Subcutaneous abdominal adipose tissue (tissue), 5 donors: ENCODE data around the gene LGR4.

ENCODE experiments used
- H3K27ac ChIP-seq: one replicate; pipeline ENCODE4 v1.7.0; 2013; ENCODE audit warnings: low read depth, mild to moderate bottlenecking, inconsistent platforms, low read length, moderate library complexity
- H3K27me3 ChIP-seq, 5 donors: one replicate each; pipeline ENCODE4 v1.7.0; 2013; ENCODE audit warnings: low read length in 5 of 5, inconsistent platforms in 1 of 5; ENCODE audit not compliant: control insufficient read depth in 5 of 5, insufficient read depth in 4 of 5
- H3K36me3 ChIP-seq, 5 donors: one replicate each; pipeline ENCODE4 v1.7.0; 2013; ENCODE audit warnings: low read length in 5 of 5; ENCODE audit not compliant: control insufficient read depth in 5 of 5, insufficient read depth in 5 of 5
- H3K4me1 ChIP-seq, 5 donors: one replicate each; pipeline ENCODE4 v1.7.0; 2013; ENCODE audit warnings: low read length in 5 of 5, mild to moderate bottlenecking in 3 of 5, moderate library complexity in 1 of 5; ENCODE audit not compliant: control insufficient read depth in 5 of 5, insufficient read depth in 5 of 5
- H3K4me3 ChIP-seq, 5 donors: one replicate each; pipeline ENCODE4 v1.7.0; 2013; ENCODE audit warnings: low read length in 5 of 5, low read depth in 1 of 5
- H3K9ac ChIP-seq, 5 donors: one replicate each; pipeline ENCODE4 v1.7.0; 2013; ENCODE audit warnings: low read length in 5 of 5, mild to moderate bottlenecking in 4 of 5, moderate library complexity in 3 of 5
- H3K9me3 ChIP-seq, 5 donors: one replicate each; pipeline ENCODE4 v1.7.0; 2013; ENCODE audit warnings: low read length in 5 of 5; ENCODE audit not compliant: control insufficient read depth in 5 of 5
- donor health status: healthy.
- donor health status: healthy.
- donor health status: healthy.
- donor health status: healthy.
- donor health status: healthy.

The LGR4 gene

GRCh38 chr11:27358296-27358695 is 114.3 kb downstream of the LGR4 start:
- Histone ChIP-seq H3K27me3 (no peaks in the 10 kb centered on the region), H3K27ac (no peak overlapping the region), H3K36me3 (no peaks in the 10 kb centered on the region), H3K9me3 (no peaks in the 10 kb centered on the region), H3K9ac (peak overlapping the region in 1 of 5 donors; percentile 31), H3K4me1 (peaks cover 0 to 16% (median 9%) of the 10 kb centered on the region in 5 donors), H3K4me3 (no peak overlapping the region)

GRCh38 chr11:27357250-27357649 is 115.3 kb downstream of the LGR4 start:
- Histone ChIP-seq H3K27me3 (no peaks in the 10 kb centered on the region), H3K9me3 (no peaks in the 10 kb centered on the region), H3K36me3 (no peaks in the 10 kb centered on the region), H3K4me3 (no peak overlapping the region), H3K4me1 (peaks cover 0 to 6% (median 2%) of the 10 kb centered on the region in 5 donors), H3K9ac (no peak overlapping the region), H3K27ac (no peak overlapping the region)

DNA sequence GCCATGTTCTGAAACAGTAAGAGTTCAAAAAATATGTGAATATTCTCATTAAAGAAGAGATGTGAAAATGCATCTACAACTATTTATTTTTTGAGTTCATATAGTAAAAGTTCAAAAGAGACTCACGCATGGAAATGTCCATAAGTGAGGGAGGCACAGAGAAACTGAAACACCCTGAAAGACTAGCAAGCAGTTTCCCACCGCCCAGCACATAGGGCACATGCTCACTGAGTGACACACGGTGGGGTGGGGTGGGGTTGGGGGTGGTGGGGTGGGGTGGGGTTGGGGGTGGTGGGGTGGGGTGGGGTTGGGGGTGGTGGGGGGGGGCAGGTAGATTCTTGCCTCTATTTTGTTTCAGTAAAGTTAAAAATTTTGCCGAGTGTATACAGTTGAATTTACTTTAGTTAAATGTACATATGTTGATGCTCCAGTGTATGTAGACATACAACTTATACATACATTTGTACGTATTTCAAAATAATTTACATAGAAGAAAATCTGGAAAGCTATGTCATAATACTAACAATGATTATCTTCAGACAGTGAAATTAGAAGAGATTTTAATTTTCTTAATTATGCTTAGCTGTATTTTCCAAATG is 115.9 kb downstream of the LGR4 start:
- no peaks in the 10 kb centered on the region for H3K9me3 ChIP-seq
- no peak overlapping the region for H3K9ac ChIP-seq
- no peaks in the 10 kb centered on the region for H3K36me3 ChIP-seq
- H3K27me3 ChIP-seq: no peaks in the 10 kb centered on the region
- peaks cover 0 to 2% (median 0%) of the 10 kb centered on the region in 5 donors for H3K4me1 ChIP-seq
- H3K4me3 ChIP-seq: no peak overlapping the region
- no peak overlapping the region for H3K27ac ChIP-seq

DNA sequence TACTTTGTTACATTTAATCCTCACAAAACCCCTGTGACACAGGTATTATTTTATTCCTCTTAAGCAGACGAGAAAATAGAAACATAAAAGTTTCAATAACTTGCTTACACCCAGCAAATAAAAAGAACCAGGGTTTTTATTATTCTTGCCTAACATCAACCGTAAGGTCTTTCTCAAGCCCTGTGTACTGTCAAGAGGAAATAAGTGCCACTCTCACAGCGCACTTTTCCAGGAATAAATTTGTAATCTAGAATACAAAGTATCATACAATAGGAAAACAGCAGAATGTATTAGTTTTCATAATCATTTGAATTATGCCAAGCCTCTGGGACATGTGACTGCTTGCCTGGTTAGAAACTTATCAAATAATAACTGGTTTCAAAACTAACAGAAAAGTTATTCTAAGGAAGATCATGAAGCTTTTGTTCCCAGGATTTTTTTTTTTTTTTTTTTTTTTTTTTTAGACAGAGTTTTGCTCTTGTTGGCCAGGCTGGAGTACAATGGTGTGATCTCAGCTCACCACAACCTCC is 117.0 kb downstream of the LGR4 start:
- peak overlapping the region; percentile 74 for H3K27ac ChIP-seq
- no peaks in the 10 kb centered on the region for H3K9me3 ChIP-seq
- H3K4me3 ChIP-seq: no peak overlapping the region
- no peaks in the 10 kb centered on the region for H3K36me3 ChIP-seq
- H3K9ac ChIP-seq: no peak overlapping the region
- H3K27me3 ChIP-seq: no peaks in the 10 kb centered on the region
- peaks cover 0 to 6% (median 2%) of the 10 kb centered on the region in 5 donors for H3K4me1 ChIP-seq

- Histone ChIP-seq H3K27me3 (no peaks in the 10 kb centered on the region), H3K9me3 (no peaks in the 10 kb centered on the region), H3K4me3 (no peak overlapping the region), H3K27ac (peak overlapping the region; percentile 74), H3K36me3 (no peaks in the 10 kb centered on the region), H3K9ac (peak overlapping the region in 2 of 5 donors; percentile 27 to 30), H3K4me1 (peaks cover 0 to 14% (median 7%) of the 10 kb centered on the region in 5 donors)
Measured at GRCh38 chr11:27354359-27354965, 118.1 kb downstream of the LGR4 start.

DNA sequence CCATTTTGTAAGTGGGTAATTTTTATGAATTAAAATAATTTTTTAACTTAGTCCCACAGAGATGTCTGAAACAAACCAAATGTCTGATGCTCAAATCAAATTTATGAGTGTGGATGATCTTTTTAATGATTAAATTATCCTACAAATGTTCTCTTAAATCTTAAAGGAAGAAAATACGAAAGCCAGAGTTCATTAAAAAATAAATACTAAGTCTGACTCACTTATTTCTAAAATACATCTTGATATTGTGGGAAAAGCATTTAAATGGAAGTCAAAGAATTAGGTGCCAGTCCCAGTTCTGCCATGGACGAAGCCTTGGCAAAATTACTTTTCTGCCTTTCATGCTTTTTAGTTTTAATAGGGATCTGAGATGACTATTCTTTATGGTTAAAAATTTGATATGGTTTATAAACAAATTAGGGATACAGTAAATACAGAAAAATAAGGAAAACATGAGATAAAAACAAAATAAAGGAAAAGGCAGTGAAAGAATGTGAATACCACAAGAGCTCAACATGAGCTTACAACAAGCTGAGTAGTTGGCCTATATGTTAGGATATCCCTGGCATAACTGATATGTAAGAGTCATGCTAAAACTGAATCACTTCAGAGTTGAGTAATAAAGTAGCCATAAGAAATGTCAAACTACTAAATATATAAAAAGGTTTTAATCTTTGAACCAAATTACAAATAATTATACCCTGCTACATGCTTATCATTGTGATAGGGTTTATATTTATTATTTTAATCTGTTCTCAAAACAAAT is 118.8 kb downstream of the LGR4 start:
- H3K27ac ChIP-seq: peak overlapping the region; percentile 74
- no peaks in the 10 kb centered on the region for H3K36me3 ChIP-seq
- peaks cover 0 to 14% (median 7%) of the 10 kb centered on the region in 5 donors for H3K4me1 ChIP-seq
- no peaks in the 10 kb centered on the region for H3K27me3 ChIP-seq
- no peaks in the 10 kb centered on the region for H3K9me3 ChIP-seq
- H3K4me3 ChIP-seq: no peak overlapping the region
- H3K9ac ChIP-seq: peak overlapping the region in 2 of 5 donors; percentile 27 to 30

- Histone ChIP-seq H3K4me3 (no peak overlapping the region), H3K4me1 (peaks cover 0 to 12% (median 7%) of the 10 kb centered on the region in 5 donors), H3K36me3 (no peaks in the 10 kb centered on the region), H3K9me3 (no peaks in the 10 kb centered on the region), H3K27me3 (no peaks in the 10 kb centered on the region), H3K9ac (no peak overlapping the region), H3K27ac (no peak overlapping the region)
Measured at GRCh38 chr11:27352781-27353180, 119.8 kb downstream of the LGR4 start.

DNA sequence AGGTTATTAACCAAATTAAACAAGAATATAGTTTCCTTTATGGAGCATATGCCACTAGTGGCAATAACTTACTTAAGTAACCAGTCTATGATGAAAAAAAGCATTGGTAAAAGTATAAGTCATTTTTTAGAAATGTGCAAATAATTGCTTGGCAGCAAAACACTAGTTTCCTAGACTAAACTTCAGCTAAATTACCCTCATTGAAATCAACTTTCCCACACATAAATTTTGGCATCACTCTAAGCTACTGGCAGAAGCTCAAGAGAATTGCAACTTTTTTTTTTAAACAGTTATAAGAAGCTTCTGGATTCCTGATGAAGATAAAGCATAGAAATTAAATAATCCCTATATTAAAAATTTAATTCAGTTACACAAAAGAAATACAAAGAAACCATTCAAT is 122.1 kb downstream of the LGR4 start:
- Histone ChIP-seq H3K4me3 (no peak overlapping the region), H3K9me3 (no peaks in the 10 kb centered on the region)

DNA sequence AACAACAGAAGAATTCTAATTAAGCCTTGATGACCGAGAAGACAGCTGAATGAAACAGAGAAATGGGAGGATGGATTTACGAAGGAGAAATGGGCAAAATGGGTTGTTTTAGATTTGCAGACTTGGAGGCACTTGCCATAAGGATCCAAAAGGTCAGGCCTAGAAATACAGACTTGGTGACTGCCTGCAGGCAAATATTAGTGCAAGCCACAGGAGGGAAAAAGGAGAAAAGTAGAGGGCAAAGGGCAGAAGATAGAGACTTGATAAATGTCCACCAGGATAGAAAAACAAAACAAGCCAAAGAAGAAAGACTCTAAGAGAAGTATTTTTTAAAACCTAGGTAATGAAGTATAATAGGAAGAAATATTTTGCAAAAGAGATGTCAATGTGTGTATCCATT is 122.7 kb downstream of the LGR4 start:
- Histone ChIP-seq H3K27me3 (no peaks in the 10 kb centered on the region), H3K27ac (peak overlapping the region; percentile 80), H3K9ac (peak overlapping the region in 2 of 5 donors; percentile 39 to 46), H3K36me3 (no peaks in the 10 kb centered on the region), H3K9me3 (no peaks in the 10 kb centered on the region), H3K4me3 (no peak overlapping the region), H3K4me1 (peaks cover 0 to 12% (median 7%) of the 10 kb centered on the region in 5 donors)

More for the DNA sequence above, 122.1 kb downstream of the LGR4 start:
- Histone ChIP-seq H3K27me3 (no peaks in the 10 kb centered on the region), H3K27ac (peak overlapping the region; percentile 80), H3K4me1 (peaks cover 0 to 12% (median 7%) of the 10 kb centered on the region in 5 donors), H3K36me3 (no peaks in the 10 kb centered on the region), H3K9ac (peak overlapping the region in 1 of 5 donors; percentile 46)
